ENCODE results near the gene PCMTD2.

Gene PCMTD2

GRCh38 chr20:64257107-64257757, 1.7 kb downstream of the PCMTD2 start:
- no peaks in the 10 kb centered on the region for H3K36me3 ChIP-seq (ENCODE audit: control insufficient read depth in 2 of 2, insufficient read depth in 2 of 2, low read length in 2 of 2)
- peak overlapping the region in 1 of 2 donors; percentile 16 for H3K4me3 ChIP-seq (ENCODE audit: low read length in 2 of 2)
- H3K27ac ChIP-seq (ENCODE audit: low read depth in 2 of 2, low read length in 2 of 2), result no peak overlapping the region
- no peak overlapping the region for H3K9ac ChIP-seq (ENCODE audit: low read depth in 1 of 2, low read length in 2 of 2)
- H3K27me3 ChIP-seq (ENCODE audit: control insufficient read depth in 2 of 2, insufficient read depth in 2 of 2, low read length in 2 of 2), result no peaks in the 10 kb centered on the region
- H3K4me1 ChIP-seq (ENCODE audit: control insufficient read depth in 2 of 2, insufficient read depth in 2 of 2, low read length in 2 of 2), result peaks cover 13 to 17% of the 10 kb centered on the region in 2 donors
- H3K9me3 ChIP-seq (ENCODE audit: control insufficient read depth in 2 of 2, low read length in 2 of 2), result no peaks in the 10 kb centered on the region

GRCh38 chr20:64258071-64258823, 2.7 kb downstream of the PCMTD2 start:
- H3K9me3 ChIP-seq (ENCODE audit: control insufficient read depth in 2 of 2, low read length in 2 of 2), result no peaks in the 10 kb centered on the region
- no peak overlapping the region for H3K4me3 ChIP-seq (ENCODE audit: low read length in 2 of 2)
- H3K9ac ChIP-seq (ENCODE audit: low read depth in 1 of 2, low read length in 2 of 2), result no peak overlapping the region
- no peak overlapping the region for H3K27ac ChIP-seq (ENCODE audit: low read depth in 2 of 2, low read length in 2 of 2)
- peaks cover 0 to 7% of the 10 kb centered on the region in 2 donors for H3K36me3 ChIP-seq (ENCODE audit: control insufficient read depth in 2 of 2, insufficient read depth in 2 of 2, low read length in 2 of 2)
- no peaks in the 10 kb centered on the region for H3K27me3 ChIP-seq (ENCODE audit: control insufficient read depth in 2 of 2, insufficient read depth in 2 of 2, low read length in 2 of 2)
- peaks cover 13 to 17% of the 10 kb centered on the region in 2 donors for H3K4me1 ChIP-seq (ENCODE audit: control insufficient read depth in 2 of 2, insufficient read depth in 2 of 2, low read length in 2 of 2)

GRCh38 chr20:64260239-64260638, 4.7 kb downstream of the PCMTD2 start:
- H3K27ac ChIP-seq (ENCODE audit: low read depth in 2 of 2, low read length in 2 of 2), result no peak overlapping the region
- peaks cover 9 to 14% of the 10 kb centered on the region in 2 donors for H3K4me1 ChIP-seq (ENCODE audit: control insufficient read depth in 2 of 2, insufficient read depth in 2 of 2, low read length in 2 of 2)
- no peak overlapping the region for H3K9ac ChIP-seq (ENCODE audit: low read depth in 1 of 2, low read length in 2 of 2)
- H3K4me3 ChIP-seq (ENCODE audit: low read length in 2 of 2), result no peak overlapping the region
- H3K36me3 ChIP-seq (ENCODE audit: control insufficient read depth in 2 of 2, insufficient read depth in 2 of 2, low read length in 2 of 2), result peaks cover under 1 to 13% of the 10 kb centered on the region in 2 donors
- H3K9me3 ChIP-seq (ENCODE audit: control insufficient read depth in 2 of 2, low read length in 2 of 2), result no peaks in the 10 kb centered on the region
- no peaks in the 10 kb centered on the region for H3K27me3 ChIP-seq (ENCODE audit: control insufficient read depth in 2 of 2, insufficient read depth in 2 of 2, low read length in 2 of 2)

GRCh38 chr20:64261138-64261537, 5.6 kb downstream of the PCMTD2 start:
- H3K9me3 ChIP-seq (ENCODE audit: control insufficient read depth in 2 of 2, low read length in 2 of 2), result no peaks in the 10 kb centered on the region
- H3K4me3 ChIP-seq (ENCODE audit: low read length in 2 of 2), result no peak overlapping the region
- H3K27me3 ChIP-seq (ENCODE audit: control insufficient read depth in 2 of 2, insufficient read depth in 2 of 2, low read length in 2 of 2), result no peaks in the 10 kb centered on the region
- H3K36me3 ChIP-seq (ENCODE audit: control insufficient read depth in 2 of 2, insufficient read depth in 2 of 2, low read length in 2 of 2), result peaks cover 4 to 15% of the 10 kb centered on the region in 2 donors
- peak overlapping the region in 1 of 2 donors; percentile 10 for H3K9ac ChIP-seq (ENCODE audit: low read depth in 1 of 2, low read length in 2 of 2)
- H3K4me1 ChIP-seq (ENCODE audit: control insufficient read depth in 2 of 2, insufficient read depth in 2 of 2, low read length in 2 of 2), result peaks cover 8 to 14% of the 10 kb centered on the region in 2 donors
- no peak overlapping the region for H3K27ac ChIP-seq (ENCODE audit: low read depth in 2 of 2, low read length in 2 of 2)

- Histone ChIP-seq H3K4me1 (ENCODE audit: control insufficient read depth in 2 of 2, insufficient read depth in 2 of 2, low read length in 2 of 2) (peaks cover 0 to 3% of the 10 kb centered on the region in 2 donors), H3K9ac (ENCODE audit: low read depth in 1 of 2, low read length in 2 of 2) (no peak overlapping the region), H3K27me3 (ENCODE audit: control insufficient read depth in 2 of 2, insufficient read depth in 2 of 2, low read length in 2 of 2) (no peaks in the 10 kb centered on the region), H3K4me3 (ENCODE audit: low read length in 2 of 2) (no peak overlapping the region), H3K36me3 (ENCODE audit: control insufficient read depth in 2 of 2, insufficient read depth in 2 of 2, low read length in 2 of 2) (peaks cover 5 to 20% of the 10 kb centered on the region in 2 donors), H3K9me3 (ENCODE audit: control insufficient read depth in 2 of 2, low read length in 2 of 2) (no peaks in the 10 kb centered on the region), H3K27ac (ENCODE audit: low read depth in 2 of 2, low read length in 2 of 2) (no peak overlapping the region)
These were observed 8.5 kb downstream of the PCMTD2 start for GRCh38 chr20:64264091-64264490.

GRCh38 chr20:64265201-64265600, 9.7 kb downstream of the PCMTD2 start:
- Histone ChIP-seq H3K27ac (ENCODE audit: low read depth in 2 of 2, low read length in 2 of 2) (no peak overlapping the region), H3K4me3 (ENCODE audit: low read length in 2 of 2) (no peak overlapping the region), H3K9me3 (ENCODE audit: control insufficient read depth in 2 of 2, low read length in 2 of 2) (no peaks in the 10 kb centered on the region), H3K36me3 (ENCODE audit: control insufficient read depth in 2 of 2, insufficient read depth in 2 of 2, low read length in 2 of 2) (peaks cover 8 to 20% of the 10 kb centered on the region in 2 donors), H3K9ac (ENCODE audit: low read depth in 1 of 2, low read length in 2 of 2) (no peak overlapping the region), H3K4me1 (ENCODE audit: control insufficient read depth in 2 of 2, insufficient read depth in 2 of 2, low read length in 2 of 2) (peaks cover 0 to 2% of the 10 kb centered on the region in 2 donors), H3K27me3 (ENCODE audit: control insufficient read depth in 2 of 2, insufficient read depth in 2 of 2, low read length in 2 of 2) (no peaks in the 10 kb centered on the region)

GRCh38 chr20:64266988-64267387, 11.4 kb downstream of the PCMTD2 start:
- H3K27me3 ChIP-seq (ENCODE audit: control insufficient read depth in 2 of 2, insufficient read depth in 2 of 2, low read length in 2 of 2), result no peaks in the 10 kb centered on the region
- no peaks in the 10 kb centered on the region for H3K4me1 ChIP-seq (ENCODE audit: control insufficient read depth in 2 of 2, insufficient read depth in 2 of 2, low read length in 2 of 2)
- H3K9me3 ChIP-seq (ENCODE audit: control insufficient read depth in 2 of 2, low read length in 2 of 2), result no peaks in the 10 kb centered on the region
- no peak overlapping the region for H3K4me3 ChIP-seq (ENCODE audit: low read length in 2 of 2)
- H3K27ac ChIP-seq (ENCODE audit: low read depth in 2 of 2, low read length in 2 of 2), result no peak overlapping the region
- peaks cover 10 to 21% of the 10 kb centered on the region in 2 donors for H3K36me3 ChIP-seq (ENCODE audit: control insufficient read depth in 2 of 2, insufficient read depth in 2 of 2, low read length in 2 of 2)
- H3K9ac ChIP-seq (ENCODE audit: low read depth in 1 of 2, low read length in 2 of 2), result no peak overlapping the region

GRCh38 chr20:64268174-64268573, 12.6 kb downstream of the PCMTD2 start:
- Histone ChIP-seq H3K27me3 (ENCODE audit: control insufficient read depth in 2 of 2, insufficient read depth in 2 of 2, low read length in 2 of 2) (no peaks in the 10 kb centered on the region), H3K9me3 (ENCODE audit: control insufficient read depth in 2 of 2, low read length in 2 of 2) (no peaks in the 10 kb centered on the region), H3K36me3 (ENCODE audit: control insufficient read depth in 2 of 2, insufficient read depth in 2 of 2, low read length in 2 of 2) (peaks cover 10 to 15% of the 10 kb centered on the region in 2 donors)

GRCh38 chr20:64269604-64270411, 14.3 kb downstream of the PCMTD2 start:
- H3K4me1 ChIP-seq (ENCODE audit: control insufficient read depth in 2 of 2, insufficient read depth in 2 of 2, low read length in 2 of 2), result no peaks in the 10 kb centered on the region
- peaks cover 10 to 20% of the 10 kb centered on the region in 2 donors for H3K36me3 ChIP-seq (ENCODE audit: control insufficient read depth in 2 of 2, insufficient read depth in 2 of 2, low read length in 2 of 2)
- H3K4me3 ChIP-seq (ENCODE audit: low read length in 2 of 2), result no peak overlapping the region
- no peaks in the 10 kb centered on the region for H3K9me3 ChIP-seq (ENCODE audit: control insufficient read depth in 2 of 2, low read length in 2 of 2)
- no peaks in the 10 kb centered on the region for H3K27me3 ChIP-seq (ENCODE audit: control insufficient read depth in 2 of 2, insufficient read depth in 2 of 2, low read length in 2 of 2)
- no peak overlapping the region for H3K27ac ChIP-seq (ENCODE audit: low read depth in 2 of 2, low read length in 2 of 2)
- H3K9ac ChIP-seq (ENCODE audit: low read depth in 1 of 2, low read length in 2 of 2), result no peak overlapping the region

More at GRCh38 chr20:64268174-64268573, 12.6 kb downstream of the PCMTD2 start:
- no peak overlapping the region for H3K4me3 ChIP-seq (ENCODE audit: low read length in 2 of 2)
- no peak overlapping the region for H3K9ac ChIP-seq (ENCODE audit: low read depth in 1 of 2, low read length in 2 of 2)
- no peaks in the 10 kb centered on the region for H3K4me1 ChIP-seq (ENCODE audit: control insufficient read depth in 2 of 2, insufficient read depth in 2 of 2, low read length in 2 of 2)
- H3K27ac ChIP-seq (ENCODE audit: low read depth in 2 of 2, low read length in 2 of 2), result no peak overlapping the region

- no peak overlapping the region for H3K27ac ChIP-seq (ENCODE audit: low read depth in 2 of 2, low read length in 2 of 2)
- H3K27me3 ChIP-seq (ENCODE audit: control insufficient read depth in 2 of 2, insufficient read depth in 2 of 2, low read length in 2 of 2), result no peaks in the 10 kb centered on the region
- no peaks in the 10 kb centered on the region for H3K9me3 ChIP-seq (ENCODE audit: control insufficient read depth in 2 of 2, low read length in 2 of 2)
- H3K4me3 ChIP-seq (ENCODE audit: low read length in 2 of 2), result no peak overlapping the region
- H3K9ac ChIP-seq (ENCODE audit: low read depth in 1 of 2, low read length in 2 of 2), result no peak overlapping the region
- no peaks in the 10 kb centered on the region for H3K4me1 ChIP-seq (ENCODE audit: control insufficient read depth in 2 of 2, insufficient read depth in 2 of 2, low read length in 2 of 2)
- peaks cover 7 to 16% of the 10 kb centered on the region in 2 donors for H3K36me3 ChIP-seq (ENCODE audit: control insufficient read depth in 2 of 2, insufficient read depth in 2 of 2, low read length in 2 of 2)
These were observed 16.1 kb downstream of the PCMTD2 start for GRCh38 chr20:64271636-64272035.

Data from mucosa of rectum (tissue), 2 donors.